CD14-positive monocyte (primary cell): ENCODE results near the gene TRABD2B. TPM values are rescaled to one million over a fixed set of nuclear protein-coding genes. Genes with fewer than 3 reads are reported as not detected.

Experiments
- DNase-seq, 3 donors: peaks; one replicate each; pipeline ENCODE4 v3.0.0-alpha.2; 2011 to 2022
- H2AFZ ChIP-seq: 2 replicates; pipeline ENCODE4 v1.6.0; 2012; ENCODE audit warnings: mild to moderate bottlenecking, low read depth, low read length, inconsistent platforms; ENCODE audit not compliant: insufficient read depth, poor library complexity, severe bottlenecking
- H3K27ac ChIP-seq, 2 donors: 1 replicate in 1 of 2; 2 replicates in 1 of 2; pipeline ENCODE4 v1.5.1; 2012 to 2013; ENCODE audit warnings: low read length in 2 of 2, control low read depth in 1 of 2, inconsistent platforms in 1 of 2, low read depth in 1 of 2, mild to moderate bottlenecking in 1 of 2
- H3K27me3 ChIP-seq, 2 donors: one replicate each; pipeline versions ENCODE4 v1.6.0 to v1.6.1; 2011 to 2013; ENCODE audit warnings: low read length in 2 of 2; ENCODE audit not compliant: control insufficient read depth in 2 of 2, insufficient read depth in 2 of 2
- H3K36me3 ChIP-seq, 2 donors: replicated peaks in 1 of 2; 1 replicate in 1 of 2; 2 replicates in 1 of 2; pipeline versions ENCODE4 v1.5.1 to v1.6.1; 2012 to 2013; ENCODE audit warnings: low read length in 2 of 2, control low read depth in 1 of 2, inconsistent platforms in 1 of 2, mild to moderate bottlenecking in 1 of 2; ENCODE audit not compliant: insufficient read depth in 2 of 2, control insufficient read depth in 1 of 2
- H3K4me1 ChIP-seq, 2 donors: 1 replicate in 1 of 2; 2 replicates in 1 of 2; pipeline versions ENCODE4 v1.5.1 to v1.6.1; 2012 to 2013; ENCODE audit warnings: low read length in 2 of 2, control low read depth in 1 of 2, inconsistent platforms in 1 of 2, mild to moderate bottlenecking in 1 of 2, moderate library complexity in 1 of 2; ENCODE audit not compliant: insufficient read depth in 2 of 2, control insufficient read depth in 1 of 2
- H3K4me2 ChIP-seq: replicated peaks from 2 replicates; pipeline ENCODE3; 2012; ENCODE audit warnings: low read length, moderate library complexity, mild to moderate bottlenecking; ENCODE audit not compliant: poor library complexity, severe bottlenecking; ENCODE audit errors: extremely low read depth
- H3K4me3 ChIP-seq, 3 experiments: fragments of 200-600 bp in 1 of 3; sonication (generic) in 1 of 3; replicated peaks in 1 of 3; 1 replicate in 2 of 3; 2 replicates in 1 of 3; pipeline ENCODE4 v1.5.1; 2011 to 2013; ENCODE audit warnings: low read length in 3 of 3, mild to moderate bottlenecking in 3 of 3, control low read depth in 2 of 3, low read depth in 2 of 3, inconsistent platforms in 1 of 3, moderate library complexity in 1 of 3
- H3K79me2 ChIP-seq: 2 replicates; pipeline ENCODE4 v1.6.0; 2012; ENCODE audit warnings: mild to moderate bottlenecking, control low read depth, inconsistent platforms, low read length, moderate library complexity; ENCODE audit not compliant: insufficient read depth
- H3K9ac ChIP-seq: 2 replicates; pipeline ENCODE4 v1.6.0; 2017; ENCODE audit warnings: low read length, mild to moderate bottlenecking; ENCODE audit not compliant: insufficient read depth, poor library complexity, severe bottlenecking
- H3K9me3 ChIP-seq, 2 donors: replicated peaks in 1 of 2; 1 replicate in 1 of 2; 2 replicates in 1 of 2; pipeline versions ENCODE4 v1.5.1 to v1.6.1; 2012 to 2013; ENCODE audit warnings: low read length in 2 of 2, control low read depth in 1 of 2; ENCODE audit not compliant: control insufficient read depth in 1 of 2, insufficient read depth in 1 of 2
- H4K20me1 ChIP-seq: 2 replicates; pipeline ENCODE4 v1.6.0; 2012; ENCODE audit warnings: mild to moderate bottlenecking, low read length, control low read depth, moderate library complexity; ENCODE audit not compliant: insufficient read depth
- H3K27ac Mint-ChIP-seq, 7 donors: one replicate each; pipeline ENCODE4 v1.8.0; 2020; ENCODE audit warnings: mild to moderate bottlenecking in 7 of 7, mixed read lengths in 7 of 7, moderate library complexity in 6 of 7, inconsistent platforms in 2 of 7
- H3K27me3 Mint-ChIP-seq, 3 donors: one replicate each; pipeline ENCODE4 v1.8.0; 2021 to 2022; ENCODE audit warnings: low read depth in 3 of 3, mild to moderate bottlenecking in 3 of 3, mixed read lengths in 3 of 3, moderate library complexity in 3 of 3, inconsistent platforms in 1 of 3
- H3K36me3 Mint-ChIP-seq, 2 donors: one replicate each; pipeline ENCODE4 v1.8.0; 2020; ENCODE audit warnings: mixed read lengths in 2 of 2, inconsistent platforms in 1 of 2, mild to moderate bottlenecking in 1 of 2
- H3K4me1 Mint-ChIP-seq: one replicate; pipeline ENCODE4 v1.8.0; 2020; ENCODE audit warnings: mild to moderate bottlenecking, mixed read lengths
- H3K4me3 Mint-ChIP-seq, 2 donors: one replicate each; pipeline ENCODE4 v1.8.0; 2020; ENCODE audit warnings: mild to moderate bottlenecking in 2 of 2, mixed read lengths in 2 of 2, moderate library complexity in 1 of 2
- H3K9me3 Mint-ChIP-seq, 7 donors: one replicate each; pipeline ENCODE4 v1.8.0; 2020 to 2022; ENCODE audit warnings: mixed read lengths in 7 of 7, mild to moderate bottlenecking in 6 of 7, moderate library complexity in 6 of 7, inconsistent platforms in 2 of 7
- CTCF ChIP-seq: fragments of 200-600 bp; IDR thresholded peaks from one replicate; pipeline ENCODE4 v1.8.0; 2022; ENCODE audit warnings: antibody characterized with exemption, mild to moderate bottlenecking
- WGBS: methylation state at CpG from one replicate; pipeline ENCODE4 v1.1.5; 2013; ENCODE audit warnings: missing lambda C conversion rate; ENCODE audit not compliant: insufficient coverage; 5-methylcytosine and 5-hydroxymethylcytosine counted together
- intact Hi-C, 2 donors: fragments of 100-400 bp; cut with micrococcal nuclease; formaldehyde crosslinking; loops; one replicate each; pipeline versions ENCODE4 v1.15.0 to v1.15.1; 2023
- polyA plus RNA-seq, 3 donors: library from polyadenylated mRNA; depleted of rRNA in 1 of 3; unstranded in 2 of 3; stranded (reverse) in 1 of 3; fragments of 300-500 nt in 2 of 3; fragments of >200 nt in 1 of 3; fragmentation: Illumina TruSeq in 2 of 3; gene quantifications; 1 replicate in 2 of 3; 2 replicates in 1 of 3; pipeline ENCODE4 v1.2.3, GENCODE V29; 2012 to 2021

The TRABD2B gene
- polyA plus RNA-seq, 3 donors: not detected

GRCh38 chr1:47872886-47873285, 124.3 kb downstream of the TRABD2B start:
- Histone ChIP-seq H3K27me3 (no peaks in the 10 kb centered on the region), H3K4me1 (no peaks in the 10 kb centered on the region), H4K20me1 (no peaks in the 10 kb centered on the region), H3K27ac (no peak overlapping the region), H3K36me3 (no peaks in the 10 kb centered on the region), H2AFZ (no peak overlapping the region), H3K4me3 (no peak overlapping the region), H3K9me3 (no peaks in the 10 kb centered on the region), H3K4me2 (no peak overlapping the region), H3K9ac (no peak overlapping the region), H3K79me2 (no peaks in the 10 kb centered on the region)
- no peak overlapping the region for H3K4me3 Mint-ChIP-seq
- no peak overlapping the region for H3K27ac Mint-ChIP-seq
- no peaks in the 10 kb centered on the region for H3K9me3 Mint-ChIP-seq
- peaks cover 8 to 16% (median 11%) of the 10 kb centered on the region in 3 donors for H3K27me3 Mint-ChIP-seq
- no CpG with 5 or more reads among the region's 3 CpGs for WGBS
- H3K4me1 Mint-ChIP-seq: no peaks in the 10 kb centered on the region
- TF ChIP-seq CTCF: no peak
- no peak for DNase-seq
- intact Hi-C loops: no loop called here
- H3K36me3 Mint-ChIP-seq: no peaks in the 10 kb centered on the region

GRCh38 chr1:47871799-47872353, 125.3 kb downstream of the TRABD2B start:
- TF ChIP-seq CTCF: no peak

More at GRCh38 chr1:47871799-47872353, 125.3 kb downstream of the TRABD2B start:
- Histone ChIP-seq H3K36me3 (no peaks in the 10 kb centered on the region), H3K79me2 (no peaks in the 10 kb centered on the region), H3K9me3 (no peaks in the 10 kb centered on the region), H3K4me3 (no peak overlapping the region), H3K27me3 (no peaks in the 10 kb centered on the region), H3K4me1 (no peaks in the 10 kb centered on the region), H3K4me2 (no peak overlapping the region), H2AFZ (no peak overlapping the region), H4K20me1 (no peaks in the 10 kb centered on the region), H3K9ac (no peak overlapping the region), H3K27ac (no peak overlapping the region)
- peaks cover 8 to 17% (median 11%) of the 10 kb centered on the region in 3 donors for H3K27me3 Mint-ChIP-seq
- intact Hi-C loops: no loop called here
- no peak overlapping the region for H3K27ac Mint-ChIP-seq
- no peaks in the 10 kb centered on the region for H3K36me3 Mint-ChIP-seq
- H3K9me3 Mint-ChIP-seq: no peaks in the 10 kb centered on the region
- no peak for DNase-seq
- peaks cover 3% of the 10 kb centered on the region for H3K4me1 Mint-ChIP-seq
- WGBS: 96% methylated on average over 2 of the region's 2 CpGs
- no peak overlapping the region for H3K4me3 Mint-ChIP-seq
